Natural killer cell (primary cell): ENCODE data around the gene IFT80. TPM values are rescaled to one million over a fixed set of nuclear protein-coding genes. Genes with fewer than 3 reads are reported as not detected.

Experiments used
- ATAC-seq, 3 donors: fragments of 150-1000 bp in 2 of 3; fragments of 200-7000 bp in 1 of 3; cut with Tn5 transposase; 1 replicate in 1 of 3; 2 replicates in 2 of 3; pipeline ENCODE4 v1.10.0; 2021; ENCODE audit warnings: mild to moderate bottlenecking in 2 of 3, moderate library complexity in 2 of 3
- DNase-seq, 2 donors: peaks; one replicate each; pipeline versions ENCODE4 v3.0.0 to v3.0.0-alpha.2; 2013 to 2021; ENCODE audit warnings: mixed read lengths in 1 of 2
- H3K27ac ChIP-seq: one replicate; pipeline ENCODE4 v1.5.1; 2013; ENCODE audit warnings: mild to moderate bottlenecking, low read length
- H3K27me3 ChIP-seq: one replicate; pipeline ENCODE4 v1.6.1; 2013; ENCODE audit warnings: low read length; ENCODE audit not compliant: control insufficient read depth, insufficient read depth
- H3K36me3 ChIP-seq: one replicate; pipeline ENCODE4 v1.6.1; 2013; ENCODE audit warnings: low read length; ENCODE audit not compliant: control insufficient read depth, insufficient read depth
- H3K4me1 ChIP-seq: one replicate; pipeline ENCODE4 v1.6.1; 2013; ENCODE audit warnings: low read length; ENCODE audit not compliant: control insufficient read depth, insufficient read depth
- H3K4me3 ChIP-seq: one replicate; pipeline ENCODE4 v1.5.1; 2013; ENCODE audit warnings: low read length
- H3K9me3 ChIP-seq: one replicate; pipeline ENCODE4 v1.6.1; 2013; ENCODE audit warnings: low read length; ENCODE audit not compliant: control insufficient read depth, insufficient read depth
- H3K27ac Mint-ChIP-seq, 2 donors: one replicate each; pipeline ENCODE4 v1.8.0; 2022; ENCODE audit warnings: mild to moderate bottlenecking in 2 of 2, mixed read lengths in 2 of 2, moderate library complexity in 1 of 2
- H3K27me3 Mint-ChIP-seq, 2 donors: one replicate each; pipeline ENCODE4 v1.8.0; 2022; ENCODE audit warnings: low read depth in 2 of 2, mixed read lengths in 2 of 2
- H3K36me3 Mint-ChIP-seq: one replicate; pipeline ENCODE4 v1.8.0; 2022; ENCODE audit warnings: mixed read lengths
- H3K4me1 Mint-ChIP-seq, 2 donors: one replicate each; pipeline ENCODE4 v1.8.0; 2022; ENCODE audit warnings: mixed read lengths in 2 of 2
- H3K4me3 Mint-ChIP-seq: one replicate; pipeline ENCODE4 v1.8.0; 2022; ENCODE audit warnings: mild to moderate bottlenecking, moderate library complexity, mixed read lengths
- H3K9me3 Mint-ChIP-seq, 2 donors: one replicate each; pipeline ENCODE4 v1.8.0; 2022; ENCODE audit warnings: mixed read lengths in 2 of 2
- WGBS: methylation state at CpG from one replicate; pipeline ENCODE4 v1.1.7; 2013; ENCODE audit warnings: missing lambda C conversion rate; ENCODE audit not compliant: insufficient coverage; 5-methylcytosine and 5-hydroxymethylcytosine counted together
- intact Hi-C: fragments of 100-400 bp; cut with micrococcal nuclease; formaldehyde crosslinking; loops from one replicate; pipeline ENCODE4 v1.14.2; 2022
- total RNA-seq, 4 donors: library from RNA; stranded (reverse); fragments of 120-200 nt in 1 of 4; gene quantifications; one replicate each; pipeline versions ENCODE4 v1.2.3 to v1.2.4, GENCODE V29; 2013 to 2022
- TF ChIP-seq, protein P1 (sequence below): fragments of 200-600 bp; IDR thresholded peaks from one replicate; pipeline ENCODE4 v1.8.0; 2022; ENCODE audit warnings: antibody characterized with exemption

Gene IFT80
- total RNA-seq, 3 donors from 2014 or later (not counting 1 experiment from before 2014, with no cell fraction given) = 22.6 to 22.9 (median 22.9) TPM

DNA sequence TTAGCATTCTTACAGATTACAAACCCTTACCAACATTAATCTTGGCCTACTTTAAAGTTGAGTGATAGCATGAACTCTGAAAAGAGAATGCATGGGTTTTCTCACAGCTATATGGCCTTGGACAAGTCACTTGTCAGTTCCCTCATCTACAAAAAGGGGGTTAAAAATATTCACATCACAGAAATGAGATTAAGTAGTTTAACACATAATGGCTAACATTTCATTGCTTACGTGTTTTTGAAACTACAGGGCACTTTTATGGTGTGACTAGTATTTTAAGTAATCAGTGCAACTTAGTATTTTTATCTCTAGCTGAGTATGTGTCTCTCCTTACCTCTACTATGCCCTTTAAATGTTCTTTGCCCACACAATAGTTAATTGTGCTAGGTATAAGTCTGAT is 36.7 kb upstream of the IFT80 start:
- Histone ChIP-seq H3K27me3 (no peaks in the 10 kb centered on the region), H3K9me3 (no peaks in the 10 kb centered on the region), H3K4me3 (no peak overlapping the region), H3K36me3 (peaks cover 50% of the 10 kb centered on the region), H3K4me1 (no peaks in the 10 kb centered on the region), H3K27ac (no peak overlapping the region)
- no CpG with 5 or more reads among the region's 1 CpG for WGBS
- no peaks in the 10 kb centered on the region for H3K9me3 Mint-ChIP-seq
- H3K27me3 Mint-ChIP-seq = no peaks in the 10 kb centered on the region
- ATAC-seq = no peak
- H3K27ac Mint-ChIP-seq = peak overlapping the region in 1 of 2 donors; percentile 36
- TF ChIP-seq, protein P1, sequence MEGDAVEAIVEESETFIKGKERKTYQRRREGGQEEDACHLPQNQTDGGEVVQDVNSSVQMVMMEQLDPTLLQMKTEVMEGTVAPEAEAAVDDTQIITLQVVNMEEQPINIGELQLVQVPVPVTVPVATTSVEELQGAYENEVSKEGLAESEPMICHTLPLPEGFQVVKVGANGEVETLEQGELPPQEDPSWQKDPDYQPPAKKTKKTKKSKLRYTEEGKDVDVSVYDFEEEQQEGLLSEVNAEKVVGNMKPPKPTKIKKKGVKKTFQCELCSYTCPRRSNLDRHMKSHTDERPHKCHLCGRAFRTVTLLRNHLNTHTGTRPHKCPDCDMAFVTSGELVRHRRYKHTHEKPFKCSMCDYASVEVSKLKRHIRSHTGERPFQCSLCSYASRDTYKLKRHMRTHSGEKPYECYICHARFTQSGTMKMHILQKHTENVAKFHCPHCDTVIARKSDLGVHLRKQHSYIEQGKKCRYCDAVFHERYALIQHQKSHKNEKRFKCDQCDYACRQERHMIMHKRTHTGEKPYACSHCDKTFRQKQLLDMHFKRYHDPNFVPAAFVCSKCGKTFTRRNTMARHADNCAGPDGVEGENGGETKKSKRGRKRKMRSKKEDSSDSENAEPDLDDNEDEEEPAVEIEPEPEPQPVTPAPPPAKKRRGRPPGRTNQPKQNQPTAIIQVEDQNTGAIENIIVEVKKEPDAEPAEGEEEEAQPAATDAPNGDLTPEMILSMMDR = no peak
- intact Hi-C loops = no loop called here
- peaks cover 7 to 18% of the 10 kb centered on the region in 2 donors for H3K4me1 Mint-ChIP-seq
- H3K36me3 Mint-ChIP-seq = peaks cover 7% of the 10 kb centered on the region
- H3K4me3 Mint-ChIP-seq = no peak overlapping the region
- no peak for DNase-seq

DNA sequence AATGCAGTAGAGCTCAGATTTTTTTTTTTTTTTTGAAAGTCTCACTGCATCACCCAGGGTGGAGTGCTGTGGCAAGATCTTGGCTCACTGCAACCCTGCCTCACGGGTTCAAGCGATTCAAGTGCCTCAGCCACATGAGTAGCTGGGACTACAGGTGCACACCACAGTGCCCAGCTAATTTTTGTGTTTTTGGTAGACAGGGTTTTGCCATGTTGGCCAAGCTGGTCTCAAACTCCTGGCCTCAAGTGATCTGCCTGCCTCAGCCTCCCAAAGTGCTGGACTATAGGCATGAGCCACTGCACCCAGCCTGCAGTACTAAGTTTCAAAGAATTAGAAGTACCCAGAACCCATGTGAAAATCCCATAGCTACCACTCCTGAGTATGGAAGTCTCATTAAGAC is 36.1 kb upstream of the IFT80 start:
- no peak for ATAC-seq
- no peaks in the 10 kb centered on the region for H3K27me3 Mint-ChIP-seq
- no peak overlapping the region for H3K4me3 Mint-ChIP-seq
- no peaks in the 10 kb centered on the region for H3K9me3 Mint-ChIP-seq
- WGBS = 89% methylated on average over 2 of the region's 2 CpGs
- Histone ChIP-seq H3K4me3 (no peak overlapping the region), H3K4me1 (no peaks in the 10 kb centered on the region), H3K36me3 (peaks cover 56% of the 10 kb centered on the region), H3K9me3 (no peaks in the 10 kb centered on the region), H3K27me3 (no peaks in the 10 kb centered on the region), H3K27ac (no peak overlapping the region)
- intact Hi-C loops = no loop called here
- H3K4me1 Mint-ChIP-seq = peaks cover 7 to 18% of the 10 kb centered on the region in 2 donors
- DNase-seq = no peak
- TF ChIP-seq, protein P1 = no peak
- H3K27ac Mint-ChIP-seq = no peak overlapping the region
- peaks cover 7% of the 10 kb centered on the region for H3K36me3 Mint-ChIP-seq

DNA sequence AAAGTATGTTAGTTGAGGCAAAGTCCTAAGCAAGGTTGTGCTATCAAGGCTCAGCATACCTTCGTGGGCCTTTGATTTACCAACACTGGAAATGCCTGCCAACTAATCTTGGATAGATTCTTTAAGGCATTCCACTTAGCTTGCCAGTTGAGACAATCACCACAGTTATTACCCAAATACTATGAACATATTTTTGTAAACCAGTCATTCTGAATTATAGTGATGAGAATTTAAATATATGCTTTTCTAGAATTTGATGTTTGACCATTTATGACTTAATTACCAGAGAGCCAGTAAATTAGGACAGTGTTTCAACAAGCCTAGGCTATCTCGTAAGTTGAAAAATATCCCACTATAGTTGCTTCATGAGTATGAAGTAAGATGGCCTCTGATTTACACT is 35.0 kb upstream of the IFT80 start:
- 95% methylated on average over 2 of the region's 2 CpGs for WGBS

More for the DNA sequence above, 35.0 kb upstream of the IFT80 start:
- H3K9me3 ChIP-seq = no peaks in the 10 kb centered on the region
- no peaks in the 10 kb centered on the region for H3K27me3 ChIP-seq
- H3K36me3 Mint-ChIP-seq = peaks cover 7% of the 10 kb centered on the region
- no peak overlapping the region for H3K4me3 Mint-ChIP-seq
- peaks cover 57% of the 10 kb centered on the region for H3K36me3 ChIP-seq
- no peaks in the 10 kb centered on the region for H3K27me3 Mint-ChIP-seq
- TF ChIP-seq, protein P1 = no peak
- H3K4me1 ChIP-seq = no peaks in the 10 kb centered on the region
- no peak overlapping the region for H3K27ac Mint-ChIP-seq
- intact Hi-C loops = no loop called here
- peaks cover 7 to 12% of the 10 kb centered on the region in 2 donors for H3K4me1 Mint-ChIP-seq
- no peaks in the 10 kb centered on the region for H3K9me3 Mint-ChIP-seq
- no peak overlapping the region for H3K27ac ChIP-seq
- no peak overlapping the region for H3K4me3 ChIP-seq
- DNase-seq (no peak), ATAC-seq (no peak)
